Fibroblast of upper back skin (primary cell): Measurements from ENCODE around the gene PI16.
"Not testable (repeated sequence)": the region's sequence is repeated elsewhere in the genome, so short reads cannot be mapped to it uniquely, and the experiment has no call there.

ENCODE experiments used
- DNase-seq: peaks from one replicate; pipeline ENCODE4 v3.0.0-alpha.2; 2013

PI16 gene

DNA sequence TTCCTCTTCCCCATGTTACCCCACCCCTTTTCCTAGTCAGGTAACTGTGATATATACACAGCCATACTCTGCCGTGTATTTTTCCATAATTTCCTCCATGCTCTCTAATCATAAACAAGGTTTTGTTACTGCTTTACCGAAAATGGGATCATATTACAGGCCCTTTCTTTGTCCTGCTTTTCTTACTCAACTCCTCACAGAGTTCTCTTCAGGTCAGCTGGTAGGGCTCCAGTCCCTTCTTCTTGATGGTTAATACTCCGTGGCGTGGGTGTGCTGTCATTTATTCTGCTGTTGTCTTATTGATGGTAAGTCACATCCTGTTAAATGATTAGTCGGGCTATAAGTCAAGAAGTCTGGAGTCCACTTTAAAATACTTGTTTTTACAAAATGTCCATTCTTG, 24.9 kb upstream of the PI16 start:
- peak; percentile 49 for DNase-seq

DNA sequence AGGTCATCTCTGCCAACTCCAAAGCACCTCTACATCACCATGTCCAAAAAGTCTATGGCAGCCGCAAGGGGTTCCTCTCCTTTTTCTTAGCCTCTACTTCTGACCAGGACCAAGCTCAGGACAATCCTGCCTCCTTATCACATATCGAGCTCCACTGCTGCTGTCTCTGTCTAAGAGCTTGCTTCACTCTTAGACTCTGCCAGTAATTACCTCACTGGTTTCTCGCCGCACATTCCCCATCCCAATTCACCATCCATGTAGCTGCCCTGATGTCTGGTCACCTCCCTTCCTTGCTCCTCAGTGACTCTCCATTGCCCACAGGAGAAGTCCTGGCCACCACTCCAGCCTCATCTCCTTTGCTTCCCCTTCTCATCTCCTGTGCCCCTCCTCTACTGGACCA, 24.1 kb upstream of the PI16 start:
- no peak for DNase-seq

DNA sequence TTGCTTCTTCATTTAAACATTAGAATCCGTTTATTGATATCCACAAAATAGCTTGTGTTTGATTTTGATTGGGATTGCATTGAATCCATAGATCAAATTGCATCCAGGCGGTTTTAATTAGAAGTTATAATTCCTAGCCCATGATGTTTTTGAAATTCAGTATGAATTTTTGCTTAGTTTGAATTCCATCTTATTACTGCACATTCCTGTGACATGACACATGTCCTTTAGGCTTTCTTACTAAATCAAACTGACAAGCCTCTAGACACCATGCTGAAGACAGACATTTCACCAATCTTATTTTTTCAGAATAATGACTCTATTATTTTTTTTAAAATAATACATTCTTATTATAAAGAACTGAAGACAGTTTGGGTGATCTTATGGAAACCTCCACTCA, 21.4 kb upstream of the PI16 start:
- peak; percentile 90 for DNase-seq

DNA sequence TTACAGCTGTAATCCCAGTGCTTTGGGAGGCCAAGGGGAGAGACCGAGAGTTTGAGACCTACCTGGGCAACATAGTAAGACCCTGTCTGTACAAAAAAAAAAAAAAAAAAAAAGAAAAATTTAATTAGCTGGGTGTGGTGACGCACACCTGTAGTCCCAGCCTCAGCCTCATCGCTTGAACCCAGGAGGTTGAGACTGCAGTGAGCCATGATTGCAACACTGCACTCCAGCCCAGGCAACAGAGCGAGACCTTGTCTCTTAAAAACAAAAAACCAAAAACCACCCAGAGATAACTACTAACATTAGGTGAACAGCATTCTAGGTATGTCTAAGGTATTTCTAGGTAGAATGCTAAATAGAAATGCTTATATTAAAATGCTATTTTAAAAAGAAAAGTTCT, 21.0 kb upstream of the PI16 start:
- DNase-seq: no peak

DNA sequence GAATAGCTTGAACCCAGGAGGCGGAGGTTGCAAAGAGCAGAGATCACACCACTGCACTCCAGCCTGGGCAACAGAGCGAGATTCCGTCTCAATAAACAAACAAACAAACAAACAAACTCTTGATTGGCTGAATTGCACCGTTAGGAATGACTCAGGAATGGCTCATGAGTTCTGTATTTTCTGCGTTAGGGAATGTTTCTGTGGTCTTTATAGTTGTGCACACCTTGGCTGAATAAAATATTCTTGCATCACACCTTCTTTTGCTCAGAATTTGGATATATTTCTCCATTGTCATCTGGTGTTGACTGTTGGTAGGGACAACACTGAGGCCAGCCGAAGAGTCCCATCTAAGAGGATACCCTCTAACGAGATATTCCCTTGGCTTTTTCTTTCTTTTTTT, 19.6 kb upstream of the PI16 start:
- no peak for DNase-seq

DNA sequence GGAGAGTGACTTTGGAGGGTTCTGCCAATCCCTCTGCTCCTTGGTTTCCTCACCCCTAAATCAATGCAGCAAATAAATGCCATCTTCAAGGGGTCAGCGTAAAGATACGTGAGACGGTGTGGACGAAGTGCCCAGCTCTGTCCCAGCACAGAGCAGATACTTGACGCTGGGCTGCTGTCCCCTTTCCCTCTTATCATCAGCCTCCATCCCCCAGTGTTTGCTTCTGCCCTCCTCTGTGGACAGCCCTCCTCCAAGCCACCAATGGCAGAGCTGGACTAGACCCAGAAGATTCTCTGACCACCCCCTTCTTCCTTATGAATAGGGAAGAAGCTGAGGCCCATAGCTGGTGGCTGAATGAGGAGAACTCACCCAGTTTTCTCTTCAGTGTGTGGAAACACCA, 17.7 kb upstream of the PI16 start:
- DNase-seq: no peak

DNA sequence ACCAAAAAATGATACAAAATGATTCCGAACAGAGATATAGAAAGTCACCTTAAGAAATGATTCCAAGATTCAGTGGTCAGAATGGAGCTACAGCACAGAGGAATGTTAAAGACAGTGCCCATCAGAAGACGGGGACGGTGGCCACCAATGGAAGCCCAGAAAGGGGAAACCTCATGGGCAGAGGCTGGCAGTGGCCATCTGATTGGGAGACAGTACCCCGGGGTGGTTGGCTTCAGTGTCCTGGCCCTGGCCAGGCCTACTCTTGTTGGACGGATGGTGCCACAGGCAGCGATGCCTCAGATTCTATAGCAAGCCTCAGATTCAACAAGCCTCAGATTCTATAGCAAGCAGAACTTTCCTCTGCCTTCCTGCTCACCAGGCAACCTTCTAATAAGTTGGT, 16.6 kb upstream of the PI16 start:
- DNase-seq: no peak

DNA sequence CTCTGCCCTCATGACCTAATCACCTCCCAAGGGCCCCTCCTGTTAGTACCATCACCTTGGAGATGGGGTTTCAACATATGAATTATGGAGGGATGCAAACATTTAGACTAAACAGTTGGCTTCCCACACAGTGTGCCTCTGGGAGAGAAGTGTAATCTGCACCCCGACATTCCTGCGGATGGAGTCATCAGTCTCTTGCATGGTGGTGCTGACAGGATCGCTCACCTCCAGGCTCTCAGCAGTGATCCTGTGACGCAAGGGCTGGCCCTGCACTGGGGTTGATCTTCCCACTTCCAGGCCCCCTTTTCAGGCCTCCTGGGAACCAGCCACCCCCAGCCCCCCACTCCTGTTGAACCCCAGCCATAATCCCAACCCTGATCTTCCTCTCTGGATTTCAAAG, 16.0 kb upstream of the PI16 start:
- peak; percentile 91 for DNase-seq

DNA sequence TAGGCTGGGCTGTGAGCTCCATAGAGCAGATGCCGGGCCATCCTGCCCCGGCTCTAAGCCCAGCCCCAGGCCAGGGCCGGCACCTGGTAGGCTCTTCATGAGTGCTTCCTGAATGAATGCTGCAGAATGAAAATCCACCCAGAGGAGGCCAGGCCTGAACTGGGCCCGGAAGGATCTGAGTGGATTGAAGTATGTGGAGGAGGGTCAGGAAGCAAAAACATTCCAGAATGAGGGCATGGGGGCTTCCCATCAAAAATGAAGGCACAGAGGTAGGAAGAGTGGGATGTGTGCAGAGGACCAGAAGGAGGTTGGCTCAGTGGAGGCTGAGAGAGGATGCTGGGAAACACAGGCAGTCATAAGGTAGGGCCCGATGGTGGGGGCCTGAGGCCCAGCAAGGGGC, 15.5 kb upstream of the PI16 start:
- DNase-seq: not testable (repeated sequence)

DNA sequence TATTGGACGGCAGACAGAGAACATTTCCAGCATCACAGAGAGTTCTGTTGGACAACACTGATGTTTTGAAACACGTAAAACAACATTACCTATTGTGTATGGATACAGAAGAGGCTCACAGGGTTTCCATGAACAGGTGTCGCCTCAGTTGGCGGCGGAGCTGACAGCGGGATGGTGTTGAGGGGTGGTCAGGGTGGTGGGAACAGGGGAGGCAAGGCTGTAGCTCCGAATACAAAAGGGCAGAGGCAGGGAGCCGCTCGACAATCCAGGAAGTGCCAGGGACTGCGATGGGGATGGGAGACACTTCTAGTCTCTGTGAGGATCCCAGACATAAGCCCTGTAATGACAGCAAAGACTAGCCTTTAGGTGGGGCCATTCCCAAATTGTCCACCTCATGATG, 14.5 kb upstream of the PI16 start:
- no peak for DNase-seq

DNA sequence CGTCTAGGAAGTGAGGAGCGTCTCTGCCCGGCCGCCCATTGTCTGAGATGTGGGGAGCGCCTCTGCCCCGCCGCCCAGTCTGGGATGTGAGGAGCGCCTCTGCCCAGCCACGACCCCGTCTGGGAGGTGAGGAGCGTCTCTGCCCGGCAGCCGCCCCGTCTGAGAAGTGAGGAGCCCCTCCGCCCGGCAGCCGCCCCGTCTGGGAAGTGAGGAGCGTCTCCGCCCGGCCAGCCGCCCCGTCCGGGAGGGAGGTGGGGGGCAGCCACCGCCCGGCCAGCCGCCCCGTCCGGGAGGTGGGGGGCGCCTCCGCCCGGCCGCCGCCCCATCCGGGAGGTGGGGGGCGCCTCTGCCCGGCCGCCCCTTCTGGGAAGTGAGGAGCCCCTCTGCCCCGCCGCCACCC, 13.0 kb upstream of the PI16 start:
- DNase-seq: not testable (repeated sequence)

DNA sequence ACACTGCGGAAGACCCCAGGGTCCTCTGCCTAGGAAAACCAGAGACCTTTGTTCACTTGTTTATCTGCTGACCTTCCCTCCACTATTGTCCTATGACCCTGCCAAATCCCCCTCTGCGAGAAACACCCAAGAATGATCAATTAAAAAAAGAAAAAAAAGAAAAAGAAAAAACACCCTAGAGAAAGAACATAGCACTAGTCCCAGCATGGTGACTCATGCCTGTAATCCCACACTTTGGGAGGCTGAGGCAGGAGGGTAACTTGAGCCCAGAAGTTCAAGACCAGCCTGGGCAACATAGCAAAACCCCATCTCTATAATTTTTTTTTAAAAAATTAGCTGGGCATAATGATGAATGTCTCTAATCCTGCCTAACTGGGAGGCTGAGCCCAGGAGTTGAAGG, 12.2 kb upstream of the PI16 start:
- DNase-seq: not testable (repeated sequence)

DNA sequence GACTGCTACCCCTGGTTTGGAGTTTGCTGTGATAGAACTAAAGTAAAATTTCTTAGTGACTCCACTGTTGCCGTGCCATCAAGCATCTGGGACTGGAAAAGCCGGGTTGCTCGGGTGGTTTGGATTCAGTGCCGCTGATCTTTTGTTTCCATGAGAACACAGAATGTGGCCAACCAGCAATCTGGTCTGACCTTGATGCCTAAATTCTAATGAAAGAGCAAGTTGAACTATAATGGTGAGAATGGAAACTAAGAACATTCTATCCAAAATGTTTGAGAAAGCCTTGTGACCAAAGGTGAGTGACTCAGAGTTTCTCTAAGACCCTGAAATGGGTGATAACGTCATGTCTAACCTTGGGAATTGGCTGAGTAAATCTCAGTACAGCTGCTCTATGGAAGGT, 9.9 kb upstream of the PI16 start:
- no peak for DNase-seq

DNA sequence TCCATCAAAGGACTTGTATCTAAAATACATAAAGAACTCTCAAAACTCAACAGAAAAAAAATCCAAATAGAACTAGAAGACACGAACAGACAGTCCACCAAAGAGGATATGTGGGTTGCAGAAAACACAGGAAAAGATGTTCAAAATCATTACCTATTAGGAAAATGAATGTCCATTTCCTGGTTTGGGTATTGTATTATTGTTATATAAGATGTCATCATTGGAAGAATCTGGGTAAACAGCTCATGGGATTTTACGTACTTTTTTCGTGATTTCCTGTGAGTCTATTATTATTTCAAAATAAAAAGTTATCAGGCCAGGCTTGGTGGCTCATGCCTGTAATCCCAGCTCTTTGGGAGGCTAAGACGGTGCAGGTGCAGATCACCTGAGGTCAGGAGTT, 9.2 kb upstream of the PI16 start:
- no peak for DNase-seq

DNA sequence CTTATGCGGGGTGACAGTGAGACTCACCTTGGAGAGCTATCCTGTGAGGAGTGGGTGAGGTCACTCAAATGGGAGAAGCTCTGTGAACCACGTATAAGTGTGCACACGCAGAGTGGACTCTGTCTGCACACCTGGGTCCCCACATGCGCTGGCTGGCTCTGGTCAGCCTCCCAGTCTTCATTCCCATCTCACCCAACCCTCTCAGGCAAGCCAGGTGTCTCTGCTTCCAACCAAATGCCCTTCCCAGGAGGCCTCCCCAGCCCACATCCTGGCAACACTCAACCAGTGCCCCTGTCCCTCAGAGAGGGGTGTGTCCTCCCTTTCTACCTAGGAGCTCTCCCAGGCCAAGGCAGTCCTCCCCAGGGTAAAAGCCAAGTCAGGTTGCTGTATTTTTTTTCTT, 8.0 kb upstream of the PI16 start:
- DNase-seq: no peak

DNA sequence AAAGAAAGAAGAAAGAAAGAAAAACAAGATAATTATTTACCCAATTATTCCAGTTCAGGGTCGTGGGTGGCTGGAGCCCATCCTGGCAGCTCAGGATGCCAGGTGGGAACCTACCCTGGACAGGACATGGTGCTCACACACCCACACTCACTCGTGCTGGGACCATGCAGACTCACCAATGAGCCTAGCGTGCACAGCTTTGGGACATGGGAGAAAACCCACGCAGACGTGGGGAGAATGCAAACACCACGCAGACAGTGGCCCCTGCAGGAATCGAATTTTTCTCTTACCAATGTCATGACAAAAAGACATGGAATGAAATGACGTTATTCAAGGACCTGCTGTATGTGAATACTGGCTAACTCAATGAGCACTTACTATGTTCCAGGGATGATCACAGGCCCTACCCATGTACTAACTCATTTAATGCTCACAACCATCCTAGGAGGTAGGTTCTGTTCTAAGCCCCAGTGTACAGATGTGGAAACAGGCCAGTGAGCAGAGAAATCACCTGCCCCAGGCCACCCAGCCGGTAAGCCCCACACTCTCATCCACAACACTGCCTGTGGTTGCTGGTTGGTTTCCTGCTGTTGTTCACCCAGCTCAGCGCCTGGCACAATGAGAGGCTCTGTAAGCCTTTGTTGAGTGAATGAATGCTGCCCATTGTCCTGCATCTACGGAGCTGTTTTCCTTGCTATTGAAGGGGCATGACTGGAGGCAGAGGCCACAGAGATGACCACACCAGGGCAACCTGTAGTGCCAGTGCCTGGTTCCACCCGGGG, 6.8 kb upstream of the PI16 start:
- DNase-seq: no peak

DNA sequence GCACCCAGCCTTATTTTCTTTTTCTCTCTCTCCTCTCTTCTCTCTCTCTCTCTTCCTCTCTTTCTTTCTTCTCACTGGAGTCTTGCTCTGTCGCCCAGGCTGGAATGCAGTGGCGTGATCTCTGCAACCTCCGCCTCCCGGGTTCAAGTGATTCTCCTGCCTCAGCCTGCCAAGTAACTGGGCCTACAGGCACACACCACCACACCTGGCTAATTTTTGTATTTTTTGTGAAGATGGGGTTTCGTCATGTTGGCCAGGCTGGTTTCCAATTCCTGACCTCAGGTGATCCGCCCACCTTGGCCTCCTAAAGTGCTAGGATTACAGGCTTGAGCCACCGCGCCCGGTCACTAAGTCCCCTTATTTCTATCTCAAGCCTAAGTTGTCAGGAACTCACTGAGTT, 5.5 kb upstream of the PI16 start:
- DNase-seq: not testable (repeated sequence)

DNA sequence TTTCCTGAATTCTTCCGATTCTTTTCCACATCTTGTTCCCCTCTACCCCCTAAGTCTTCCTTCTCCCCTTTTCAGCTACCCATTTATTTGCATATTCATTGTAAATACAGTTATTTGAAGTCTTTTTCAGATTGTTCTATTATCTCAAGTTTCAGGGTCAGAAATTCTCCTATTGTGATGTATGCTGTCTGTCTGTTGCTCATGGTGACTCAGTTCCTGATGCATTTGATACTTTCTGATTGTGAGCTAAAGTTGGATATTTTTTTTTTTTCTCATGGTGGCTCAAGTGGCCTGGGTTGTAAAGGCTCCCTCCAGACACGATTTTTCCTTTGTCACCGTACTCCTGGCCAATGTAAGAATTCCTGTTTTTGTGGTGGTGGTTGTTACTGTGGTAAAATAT, 4.9 kb upstream of the PI16 start:
- peak; percentile 39 for DNase-seq

DNA sequence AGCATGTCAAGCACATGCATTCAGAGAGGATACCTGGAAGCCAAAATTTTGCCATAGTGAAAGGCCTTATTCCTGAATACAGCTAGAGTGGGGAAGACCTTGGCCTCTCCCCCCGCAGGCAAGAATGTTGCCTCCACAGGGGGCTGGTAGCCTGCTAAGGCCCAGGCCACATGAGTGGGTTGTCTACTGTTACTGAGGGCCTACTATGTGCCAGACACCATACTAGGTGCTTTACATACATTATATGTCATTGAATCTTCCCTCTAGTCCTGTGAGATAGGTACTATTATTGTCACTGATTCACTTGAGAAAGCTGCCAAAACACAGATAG, 642 bp upstream of the PI16 start:
- no peak for DNase-seq

DNA sequence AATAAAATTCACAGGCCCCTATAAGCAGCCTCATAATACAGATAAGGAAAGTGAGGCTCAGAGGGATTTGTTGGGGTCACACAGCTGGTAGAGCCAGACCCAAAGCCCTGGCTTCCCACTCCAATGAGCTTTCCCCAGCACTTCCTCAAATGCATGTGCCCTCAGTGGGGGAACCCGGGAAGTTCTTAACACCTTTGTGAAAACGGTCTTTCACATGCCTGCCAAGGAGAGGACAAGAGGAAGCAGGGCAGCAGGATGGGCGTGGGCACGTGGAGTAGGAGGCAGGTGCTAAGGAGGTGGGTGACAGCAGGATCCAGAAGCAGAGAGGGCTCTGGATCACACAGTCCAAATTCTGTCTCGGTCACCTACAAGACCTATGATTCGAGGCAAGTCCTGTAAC, 598 bp downstream of the PI16 start:
- DNase-seq: no peak

DNA sequence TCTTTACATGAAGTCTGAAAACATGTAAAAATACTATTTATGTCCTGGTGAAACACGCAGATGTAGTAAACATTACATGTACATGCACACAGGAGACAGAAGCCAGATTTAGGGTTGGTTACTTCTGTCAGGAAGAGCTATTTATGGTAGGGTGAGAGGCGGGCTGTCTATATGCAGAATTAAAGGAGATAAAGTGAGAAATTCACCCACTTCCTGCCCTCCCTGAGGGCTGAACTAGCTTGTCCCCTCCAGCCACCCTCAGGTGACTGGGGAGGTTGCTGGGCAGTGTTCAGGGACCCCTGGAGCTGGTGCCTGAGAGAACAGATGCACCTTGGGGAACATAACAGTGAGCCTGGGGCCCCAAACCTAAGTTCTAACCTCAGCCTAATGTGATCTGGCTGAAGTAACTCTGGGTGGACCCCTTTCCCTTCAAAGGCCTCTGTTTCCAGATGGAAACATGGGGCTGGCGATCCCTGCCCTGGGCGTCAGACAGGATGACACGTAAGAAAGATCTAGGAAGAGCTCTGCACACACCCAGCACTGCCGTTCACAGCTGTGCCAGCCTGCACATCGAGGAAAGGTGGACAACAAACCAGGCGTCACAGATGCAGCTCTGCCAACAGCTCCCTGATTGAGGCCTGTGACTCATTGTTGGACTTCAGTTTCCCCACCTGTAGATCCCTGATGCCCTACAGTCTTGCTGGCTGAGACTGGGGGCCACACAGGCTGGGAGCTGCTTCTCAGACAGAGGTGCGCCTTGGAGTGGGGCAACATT, 1.3 kb downstream of the PI16 start:
- no peak for DNase-seq

DNA sequence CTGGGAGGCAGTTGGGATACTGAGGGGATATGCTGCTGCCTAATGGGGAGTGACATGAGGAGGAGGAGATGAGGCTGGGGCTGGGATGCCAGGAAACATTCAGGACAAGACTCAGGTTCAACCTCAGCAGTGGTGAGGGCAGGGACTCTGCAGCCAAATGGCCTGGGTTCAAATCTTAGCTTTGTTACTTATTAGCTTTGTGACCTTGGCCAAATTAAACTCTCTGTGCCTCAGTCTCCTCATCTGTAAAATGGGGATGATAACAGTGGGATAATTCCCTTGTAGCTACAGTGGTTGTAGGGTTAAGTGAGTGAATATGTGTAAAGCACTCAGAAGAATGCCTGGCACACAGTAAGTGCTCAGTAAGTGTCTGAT, 1.9 kb downstream of the PI16 start:
- no peak for DNase-seq

DNA sequence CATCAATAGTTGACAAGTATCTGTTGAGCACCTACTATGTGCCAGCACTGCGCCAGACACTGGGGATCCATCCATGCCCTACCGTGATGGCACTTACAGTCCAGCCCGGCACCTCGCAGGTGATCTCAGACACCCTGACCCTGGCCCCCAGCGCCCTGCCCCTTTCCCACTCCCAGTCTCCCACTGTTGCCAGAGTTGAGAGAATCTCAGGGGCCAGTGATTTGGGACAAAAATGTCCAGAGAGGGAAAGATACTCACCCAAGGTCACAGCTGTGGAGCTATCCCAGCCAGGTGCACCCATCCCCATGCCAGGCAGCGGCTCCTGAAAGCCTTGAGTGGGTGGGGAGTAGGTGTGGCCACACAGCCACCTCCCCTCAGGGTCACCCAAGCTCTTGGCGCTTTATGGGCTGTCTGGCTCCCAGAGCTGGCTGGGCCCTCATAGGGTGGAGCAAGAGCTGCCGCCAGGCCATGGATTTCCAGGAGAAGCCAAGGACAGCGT, 3.3 kb downstream of the PI16 start:
- no peak for DNase-seq

DNA sequence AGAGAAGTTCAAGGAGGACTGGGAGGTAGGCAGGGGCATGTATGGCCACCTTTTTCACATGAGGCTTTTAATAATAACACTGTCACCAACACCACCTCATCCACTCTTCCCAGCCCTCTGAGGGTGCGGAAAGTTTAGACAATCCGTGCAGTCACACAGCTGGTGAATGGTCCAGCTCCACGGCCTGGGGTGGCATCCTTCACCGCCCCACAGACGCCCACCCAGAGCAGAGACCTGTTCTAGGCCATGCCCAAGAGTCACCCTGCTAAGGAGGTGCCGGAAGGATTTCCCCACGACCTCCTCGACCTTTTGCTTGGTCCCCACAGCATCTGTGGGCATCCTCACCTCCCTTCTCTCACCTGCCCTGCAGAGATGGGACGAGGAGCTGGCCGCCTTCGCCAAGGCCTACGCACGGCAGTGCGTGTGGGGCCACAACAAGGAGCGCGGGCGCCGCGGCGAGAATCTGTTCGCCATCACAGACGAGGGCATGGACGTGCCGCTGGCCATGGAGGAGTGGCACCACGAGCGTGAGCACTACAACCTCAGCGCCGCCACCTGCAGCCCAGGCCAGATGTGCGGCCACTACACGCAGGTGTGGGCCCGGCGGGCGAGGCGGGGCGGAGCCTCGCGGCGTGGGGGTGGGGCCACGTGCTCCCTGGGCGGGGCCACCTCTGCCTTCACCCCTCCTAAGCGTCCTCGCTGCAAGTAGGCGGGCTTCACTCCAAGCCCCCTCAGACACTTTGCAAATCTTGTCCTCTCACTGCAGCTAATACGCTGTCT, 4.4 kb downstream of the PI16 start:
- DNase-seq: no peak
